HG02642 (cell line): Measurements from ENCODE around the gene FBLN1.
"Not testable (repeated sequence)": the region's sequence is repeated elsewhere in the genome, so short reads cannot be mapped to it uniquely, and the experiment has no call there.

Experiments used
- ATAC-seq: cut with Tn5 transposase; IDR thresholded peaks from one replicate; pipeline ENCODE4 v1.9.1; 2021; ENCODE audit warnings: mild to moderate bottlenecking; ENCODE audit not compliant: unreplicated experiment, poor library complexity

FBLN1 gene

GRCh38 chr22:45525480-45525879 lies 22.8 kb downstream of the FBLN1 start:
- ATAC-seq, result no peak

DNA sequence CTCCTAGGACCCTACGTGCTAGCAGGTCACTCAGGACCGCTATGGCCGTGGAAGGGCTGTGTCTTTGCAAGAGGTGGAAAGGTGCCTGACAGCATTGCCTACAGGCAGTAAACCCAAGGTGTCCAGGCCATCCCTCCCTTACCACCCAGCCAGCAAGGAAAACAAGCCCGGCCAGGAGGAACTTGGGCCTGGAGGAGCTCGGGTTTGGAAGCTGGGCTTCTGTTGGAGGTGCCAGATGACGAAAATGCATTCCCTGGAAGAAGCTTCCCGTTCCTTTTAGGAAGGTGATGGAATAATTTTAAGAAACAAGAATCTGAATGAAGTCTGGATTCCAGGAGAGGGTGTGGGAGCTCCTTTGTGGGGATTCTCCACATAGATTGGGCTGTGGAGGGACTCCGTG lies 23.6 kb downstream of the FBLN1 start:
- ATAC-seq, result no peak

DNA sequence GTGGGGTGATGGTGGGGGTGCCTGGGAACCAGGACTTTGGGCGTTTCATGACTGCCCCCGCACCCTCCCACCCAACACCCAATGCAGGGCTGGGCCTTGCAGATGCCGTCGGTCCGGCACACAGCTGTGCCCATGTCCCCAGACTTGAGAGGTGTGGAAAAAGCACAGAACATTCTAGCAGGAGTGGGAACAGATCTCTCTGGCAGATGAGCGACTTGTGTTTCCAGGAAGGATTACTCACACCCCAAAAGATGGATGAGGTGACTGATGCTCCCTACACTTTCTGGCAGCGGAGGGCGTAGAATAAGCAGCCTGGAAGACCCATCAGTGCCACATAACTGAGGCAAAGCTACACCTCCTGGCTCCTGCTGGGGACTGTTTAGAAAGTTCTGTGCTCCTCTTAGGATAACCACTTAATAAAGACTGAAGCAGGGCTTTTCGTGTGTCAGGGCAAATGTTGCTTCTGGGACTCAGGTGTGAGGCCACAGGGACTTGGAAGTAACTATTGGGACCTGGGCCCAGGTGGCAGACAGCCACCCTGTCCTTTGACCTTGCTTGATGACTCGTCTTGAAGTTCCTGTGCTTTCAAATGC lies 24.2 kb downstream of the FBLN1 start:
- no peak for ATAC-seq

GRCh38 chr22:45527456-45527855 lies 24.8 kb downstream of the FBLN1 start:
- ATAC-seq, result no peak

DNA sequence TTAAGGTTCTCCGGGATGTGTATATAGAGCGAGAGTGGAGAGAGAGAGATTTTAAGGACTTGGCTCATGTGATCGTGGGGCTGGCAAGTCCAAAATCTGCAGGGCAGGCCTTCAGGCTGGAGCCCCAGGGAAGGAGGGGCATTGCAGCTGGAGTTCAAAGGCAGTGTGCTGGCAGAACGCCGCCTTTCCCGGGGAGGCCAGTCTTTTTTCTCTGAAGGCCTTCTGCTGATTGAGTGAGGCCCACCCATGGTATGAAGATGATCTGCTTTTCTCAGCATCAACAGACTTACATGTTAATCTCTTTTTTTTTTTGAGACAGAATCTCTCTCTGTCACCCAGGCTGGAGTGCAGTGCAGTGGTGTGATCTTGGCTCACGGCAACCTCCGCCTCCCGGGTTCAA lies 25.4 kb downstream of the FBLN1 start:
- ATAC-seq, result no peak

DNA sequence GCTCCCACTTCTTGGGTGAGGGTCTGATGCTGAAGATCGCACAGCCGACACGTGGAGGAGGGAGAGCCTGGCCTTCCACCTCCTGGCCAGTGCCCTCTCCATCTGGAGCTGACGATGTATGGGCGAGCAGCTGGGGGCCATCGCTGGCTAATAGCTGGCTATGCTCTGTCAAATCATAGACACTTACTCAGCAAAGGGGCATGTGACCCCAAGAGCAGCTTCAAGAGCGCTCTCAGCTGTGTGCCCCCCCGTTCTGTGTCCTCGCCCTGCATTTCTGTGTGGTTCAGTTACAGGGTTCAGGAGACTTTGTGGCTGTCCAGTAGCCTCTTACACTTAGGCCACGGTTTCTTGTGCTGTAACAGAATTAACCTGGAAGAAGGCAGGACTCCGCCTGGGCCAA lies 26.4 kb downstream of the FBLN1 start:
- no peak for ATAC-seq

DNA sequence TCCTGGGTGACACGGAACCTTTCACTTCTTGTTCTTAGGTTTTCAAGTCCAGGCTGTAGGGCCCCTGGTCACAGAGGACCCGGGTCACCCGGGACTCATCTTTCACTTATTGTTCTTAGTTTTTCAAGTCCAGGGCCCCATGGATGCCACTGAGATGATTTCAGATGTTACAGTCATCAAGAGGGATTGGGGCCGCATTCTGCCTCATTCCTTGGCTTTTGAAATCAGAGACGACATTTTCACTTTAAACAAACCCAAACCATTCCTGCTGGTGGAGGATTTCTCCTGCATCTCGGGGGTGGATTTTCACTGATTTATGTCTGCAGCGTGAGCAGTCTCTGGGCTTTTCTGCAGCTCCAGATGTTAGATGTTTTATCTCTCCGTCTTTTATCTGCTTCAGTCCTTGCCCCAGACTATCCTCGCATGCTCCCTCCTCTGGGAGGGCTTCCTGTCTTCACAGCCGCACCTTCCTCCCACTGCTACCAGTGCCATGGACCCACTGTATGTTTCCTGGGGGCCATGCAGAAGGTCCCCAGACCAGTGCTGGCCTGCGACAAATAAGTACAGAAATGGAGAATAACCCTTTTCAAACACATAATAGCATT lies 27.4 kb downstream of the FBLN1 start:
- no peak for ATAC-seq

GRCh38 chr22:45531441-45532234 lies 29.0 kb downstream of the FBLN1 start:
- ATAC-seq, result no peak

- ATAC-seq, result no peak
Observed at GRCh38 chr22:45532235-45532631, 29.6 kb downstream of the FBLN1 start.

DNA sequence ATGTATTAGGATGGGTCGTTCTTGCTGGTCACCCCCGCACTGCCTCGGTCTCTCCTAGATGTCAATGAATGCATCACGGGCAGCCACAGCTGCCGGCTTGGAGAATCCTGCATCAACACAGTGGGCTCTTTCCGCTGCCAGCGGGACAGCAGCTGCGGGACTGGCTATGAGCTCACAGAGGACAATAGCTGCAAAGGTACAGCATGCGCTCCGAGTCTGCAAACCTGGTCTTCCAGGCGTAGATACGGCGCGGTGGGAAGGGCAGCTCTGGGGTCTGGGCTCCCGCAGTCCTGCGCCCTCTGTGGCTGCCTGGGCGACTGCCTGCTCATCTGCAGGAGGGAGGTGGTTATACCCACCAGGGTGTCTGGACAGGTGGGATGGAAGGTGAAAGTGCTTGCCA lies 31.0 kb downstream of the FBLN1 start:
- ATAC-seq, result no peak

DNA sequence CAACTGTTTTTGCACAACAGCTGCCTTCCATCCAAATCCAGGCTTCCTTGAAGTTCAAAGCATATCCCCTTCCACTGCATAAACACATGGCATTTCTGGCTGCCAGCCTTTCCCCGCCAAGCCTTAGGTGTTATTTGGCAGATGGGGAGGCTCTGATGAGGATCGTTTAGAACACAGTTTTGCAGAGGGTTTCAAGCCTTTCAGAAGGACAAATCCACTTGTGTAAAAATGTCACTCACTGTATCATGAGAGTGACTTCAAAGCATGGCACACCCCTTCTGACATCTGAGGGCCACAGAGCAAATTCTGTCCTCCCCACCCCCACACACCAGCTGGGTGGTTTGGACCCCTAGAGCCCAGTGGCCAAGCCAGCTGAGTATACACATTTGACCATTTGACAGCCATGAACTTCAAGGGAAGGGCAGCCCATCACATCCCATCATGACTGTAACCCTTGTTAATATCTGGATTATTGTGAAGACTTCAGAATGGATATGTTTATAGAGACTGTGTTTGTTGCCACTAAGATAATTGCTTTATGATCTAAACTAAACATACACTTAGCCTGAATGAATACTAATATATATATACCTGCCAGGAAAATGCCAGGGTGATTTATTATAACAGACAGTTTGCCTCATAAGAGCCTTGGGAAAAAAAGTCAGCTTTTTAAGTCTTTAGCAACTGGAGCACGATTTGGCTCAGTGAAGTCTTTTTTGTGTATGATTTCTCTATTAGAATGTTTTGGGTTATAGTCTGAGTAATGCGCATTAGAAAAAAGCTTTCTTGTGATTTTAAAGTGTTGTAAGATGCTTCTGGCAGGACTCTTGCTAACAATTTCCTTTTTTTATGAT lies 31.9 kb downstream of the FBLN1 start:
- ATAC-seq, result no peak

DNA sequence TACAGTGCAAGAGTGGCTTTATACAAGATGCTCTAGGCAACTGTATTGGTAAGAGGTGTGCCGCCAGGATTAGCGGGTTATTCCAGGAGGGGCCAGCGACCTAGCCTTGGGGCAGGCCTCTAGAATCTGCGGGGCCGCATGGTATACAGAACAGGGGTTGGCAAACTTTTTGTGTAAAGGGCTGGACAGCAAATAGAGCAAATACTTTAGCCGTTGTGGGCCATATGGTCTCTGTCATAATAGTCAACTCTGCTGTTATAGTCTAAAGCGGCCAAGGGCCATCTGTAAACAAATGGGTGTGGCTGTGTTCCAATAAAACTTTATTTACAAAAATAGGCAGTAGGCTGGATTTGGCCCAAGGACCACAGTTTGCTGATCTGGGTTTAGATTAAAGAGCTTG lies 32.6 kb downstream of the FBLN1 start:
- no peak for ATAC-seq

DNA sequence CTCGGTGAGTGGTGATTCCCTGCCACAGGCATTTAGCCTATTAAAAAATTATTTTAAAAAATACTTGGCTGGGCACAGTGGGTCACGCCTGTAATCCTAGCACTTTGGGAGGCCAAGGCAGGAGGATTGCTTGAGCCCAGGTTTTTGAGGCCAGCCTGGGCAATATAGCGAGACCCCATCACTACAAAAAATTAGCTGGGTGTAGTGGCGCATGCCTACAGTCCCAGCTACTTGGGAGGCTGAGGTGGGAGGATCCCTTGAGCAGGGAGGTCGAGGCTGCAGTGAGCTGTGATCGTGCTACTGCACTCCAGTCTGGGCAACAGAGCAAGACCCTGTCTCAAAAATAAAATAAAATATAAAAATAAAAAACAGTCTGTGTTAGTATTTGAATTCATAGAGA lies 33.2 kb downstream of the FBLN1 start:
- not testable (repeated sequence) for ATAC-seq

DNA sequence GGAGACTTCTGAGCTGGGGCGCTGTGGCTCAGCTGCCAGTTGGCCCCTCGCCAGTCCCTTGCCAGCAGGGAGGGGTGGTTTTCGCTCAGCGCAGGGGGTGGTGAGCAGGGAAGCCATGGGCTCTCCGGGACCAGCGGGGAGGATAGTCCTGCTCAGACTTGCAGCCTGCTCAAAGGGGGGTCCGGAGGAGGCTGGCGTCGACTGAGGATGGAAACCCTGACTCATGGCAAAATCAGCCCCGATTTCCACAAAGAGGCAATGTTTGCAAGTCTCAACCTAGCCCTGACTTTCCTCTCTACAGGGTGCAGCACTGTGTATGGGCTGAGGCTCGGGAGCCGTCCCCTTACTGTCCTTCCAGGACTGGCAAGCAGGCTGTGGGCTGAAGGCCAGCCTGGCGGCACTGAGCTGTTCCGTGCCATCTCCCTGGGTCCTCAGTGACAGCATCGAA lies 35.1 kb downstream of the FBLN1 start:
- ATAC-seq, result no peak

- ATAC-seq, result no peak
Observed at GRCh38 chr22:45538281-45538680, 35.6 kb downstream of the FBLN1 start.

- ATAC-seq, result no peak
Observed at GRCh38 chr22:45540122-45540521, 37.4 kb downstream of the FBLN1 start.

- no peak for ATAC-seq
Observed at GRCh38 chr22:45541382-45541979, 38.8 kb downstream of the FBLN1 start.

DNA sequence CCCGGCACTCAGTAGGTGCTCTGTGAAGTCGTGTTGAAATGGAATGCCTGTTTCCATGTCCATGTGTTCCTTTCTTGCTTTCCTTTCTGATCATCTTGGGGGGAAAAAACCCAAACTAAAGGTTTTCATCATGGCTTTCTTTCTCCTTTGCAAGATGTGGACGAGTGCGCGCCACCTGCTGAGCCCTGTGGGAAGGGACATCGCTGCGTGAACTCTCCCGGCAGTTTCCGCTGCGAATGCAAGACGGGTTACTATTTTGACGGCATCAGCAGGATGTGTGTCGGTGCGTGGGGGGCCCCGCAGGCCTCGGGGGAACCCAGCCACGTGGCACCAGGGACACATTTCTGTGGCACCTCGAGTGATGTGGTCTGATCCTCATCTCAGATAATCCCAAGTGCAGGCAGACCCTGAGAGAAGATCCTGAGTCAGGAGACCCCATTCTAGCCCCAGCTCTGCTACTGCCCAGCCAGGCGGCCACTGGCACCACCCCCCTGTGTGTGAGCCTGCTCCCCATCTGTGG lies 39.4 kb downstream of the FBLN1 start:
- ATAC-seq, result no peak

GRCh38 chr22:45542736-45543135 lies 40.1 kb downstream of the FBLN1 start:
- not testable (repeated sequence) for ATAC-seq

DNA sequence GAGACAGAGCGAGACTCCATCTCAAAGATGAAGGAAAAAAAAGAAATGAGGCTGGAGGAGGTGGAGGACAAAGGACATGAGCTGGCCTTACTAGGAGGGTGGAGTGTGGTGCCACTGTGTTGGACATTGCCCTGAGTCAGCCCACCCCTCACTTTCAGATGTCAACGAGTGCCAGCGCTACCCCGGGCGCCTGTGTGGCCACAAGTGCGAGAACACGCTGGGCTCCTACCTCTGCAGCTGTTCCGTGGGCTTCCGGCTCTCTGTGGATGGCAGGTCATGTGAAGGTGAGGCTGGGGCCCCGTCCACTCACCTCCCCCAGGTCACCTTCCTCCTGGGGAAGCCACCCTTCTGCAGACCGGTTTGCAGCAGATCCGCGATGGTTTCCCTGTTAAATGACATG lies 40.6 kb downstream of the FBLN1 start:
- ATAC-seq, result no peak
